NCI-H1436 (cell line): ENCODE results near the gene CASTOR1.
"Not testable (repeated sequence)": the region's sequence is repeated elsewhere in the genome, so short reads cannot be mapped to it uniquely, and the experiment has no call there.

ENCODE experiments used
- DNase-seq: peaks from one replicate; lab custom pipeline; 2025; lab: John Stamatoyannopoulos, UW

The CASTOR1 gene

GRCh38 chr22:30289141-30289979 lies at the start of gene CASTOR1:
Gene CASTOR1, minus strand, starts transcription at chr22:30289505. Its CDS starts 8 bp downstream, at chr22:30289497.
- DNase-seq: peak; percentile 92

GRCh38 chr22:30338802-30339201 lies 49.5 kb upstream of the CASTOR1 start:
- no peak for DNase-seq

- not testable (repeated sequence) for DNase-seq
Measured at GRCh38 chr22:30338341-30338740, 49.0 kb upstream of the CASTOR1 start.

DNA sequence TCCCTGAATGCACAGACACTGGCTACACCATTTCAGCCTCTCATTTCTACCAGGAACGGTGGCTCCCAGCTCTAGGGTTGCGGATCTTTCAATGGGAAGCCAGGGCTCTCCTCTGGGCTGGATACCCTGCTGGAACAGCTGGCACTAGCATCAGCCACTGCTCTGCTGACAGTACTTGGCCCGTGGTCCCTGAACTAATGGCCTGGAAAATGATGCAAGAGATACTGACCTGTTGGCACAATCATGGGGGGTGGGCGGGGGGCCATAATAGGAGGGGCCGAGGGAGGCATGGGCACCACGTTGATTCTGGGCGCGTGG lies 48.1 kb upstream of the CASTOR1 start:
- no peak for DNase-seq

- DNase-seq: no peak
Measured at GRCh38 chr22:30336752-30337460, 47.6 kb upstream of the CASTOR1 start.

- DNase-seq: no peak
Measured at GRCh38 chr22:30335236-30335635, 45.9 kb upstream of the CASTOR1 start.

- DNase-seq: no peak
Measured at GRCh38 chr22:30334646-30335045, 45.3 kb upstream of the CASTOR1 start.

DNA sequence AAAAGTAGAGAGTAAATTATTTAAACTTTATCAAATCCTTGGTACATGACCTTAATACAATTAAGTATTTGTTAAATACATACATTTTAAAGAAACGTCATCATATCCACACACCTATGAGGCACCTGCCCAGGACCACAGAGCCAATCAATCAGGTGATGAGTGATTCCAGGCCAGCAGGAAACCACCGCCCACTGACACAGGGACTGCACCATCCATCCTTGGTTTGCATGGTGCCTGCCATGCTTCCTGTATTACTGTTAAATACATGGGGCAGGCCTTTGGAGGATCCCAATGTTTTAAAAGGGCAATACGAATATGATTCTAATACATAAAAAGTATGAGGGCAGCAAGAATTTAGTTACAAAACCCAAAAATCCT lies 44.4 kb upstream of the CASTOR1 start:
- no peak for DNase-seq

GRCh38 chr22:30332994-30333706 lies 43.8 kb upstream of the CASTOR1 start:
- DNase-seq: no peak

DNA sequence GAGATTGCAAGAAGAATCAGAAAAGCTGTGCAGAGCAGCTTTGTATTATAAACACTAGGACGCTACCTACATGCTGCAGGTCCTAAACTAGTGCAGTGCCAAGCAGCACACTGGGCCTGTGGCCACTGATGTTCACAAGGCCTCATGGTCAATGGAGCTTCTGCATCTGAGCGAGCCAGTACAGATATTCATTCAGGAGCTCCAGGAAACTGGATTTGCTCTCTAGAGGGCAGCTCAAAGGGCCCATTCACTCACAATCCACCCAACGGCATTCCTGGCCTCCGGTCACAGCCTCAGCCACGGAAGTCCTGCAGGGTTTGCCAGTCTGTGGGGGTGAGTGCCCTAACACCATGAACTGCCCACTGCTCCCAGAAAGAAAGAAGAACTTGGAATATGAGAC lies 43.2 kb upstream of the CASTOR1 start:
- no peak for DNase-seq

DNA sequence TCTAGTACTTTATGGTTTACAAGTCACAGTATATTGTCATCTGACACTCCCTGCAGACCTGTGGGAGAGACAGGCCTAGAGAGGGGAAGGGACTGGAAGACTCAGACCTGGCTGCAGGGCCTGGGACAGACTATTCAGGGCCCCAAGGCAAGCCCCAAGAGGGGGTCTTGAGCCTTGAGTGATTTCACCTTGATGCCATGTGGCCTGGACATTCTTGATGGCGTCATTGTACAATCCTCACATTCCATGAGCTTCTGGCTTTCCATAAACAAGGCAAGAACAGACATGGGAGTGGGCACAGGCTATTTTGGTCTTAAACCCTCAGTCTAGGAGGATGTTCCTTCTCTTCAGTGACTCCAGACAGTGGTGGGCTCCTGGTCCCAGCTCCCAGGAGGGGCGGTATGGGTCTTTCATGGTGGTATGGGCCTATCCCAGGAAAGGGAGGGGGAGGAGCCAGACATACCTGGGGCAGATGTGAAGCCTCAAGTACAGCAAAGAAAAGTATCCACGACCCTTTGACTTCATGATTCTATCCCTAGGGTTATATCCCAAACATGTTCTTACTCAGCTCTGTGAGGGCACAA lies 39.3 kb upstream of the CASTOR1 start:
- no peak for DNase-seq

DNA sequence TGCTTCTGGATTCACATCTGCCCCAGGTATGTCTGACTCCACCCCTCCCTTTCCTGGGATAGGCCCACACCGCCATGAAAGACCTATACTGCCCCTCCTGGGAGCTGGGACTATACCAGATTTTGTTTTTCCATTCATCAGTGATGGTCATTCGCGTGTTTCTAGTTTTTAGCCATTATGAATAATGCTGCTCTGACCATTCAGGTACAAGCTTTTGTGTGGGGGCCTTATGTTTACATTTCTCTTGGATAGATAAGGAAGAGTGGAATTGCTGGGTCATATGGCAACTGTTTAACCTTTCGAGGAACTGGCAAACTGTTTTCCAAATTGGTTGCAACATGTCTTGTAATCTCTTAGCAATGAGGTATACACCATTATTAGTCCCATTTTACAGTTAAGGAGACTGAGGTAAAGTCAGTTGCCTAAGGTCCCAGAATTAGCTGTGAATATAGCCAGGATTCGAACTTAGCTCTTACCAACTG lies 38.6 kb upstream of the CASTOR1 start:
- DNase-seq: no peak

GRCh38 chr22:30326706-30327362 lies 37.5 kb upstream of the CASTOR1 start, which contains the start of gene TBC1D10A:
Gene TBC1D10A, minus strand, starts transcription at chr22:30326941. Its CDS starts 60 bp downstream, at chr22:30326881.
- peak; percentile 94 for DNase-seq

- peak; percentile 13 for DNase-seq
Measured at GRCh38 chr22:30326255-30326705, 37.0 kb upstream of the CASTOR1 start.

DNA sequence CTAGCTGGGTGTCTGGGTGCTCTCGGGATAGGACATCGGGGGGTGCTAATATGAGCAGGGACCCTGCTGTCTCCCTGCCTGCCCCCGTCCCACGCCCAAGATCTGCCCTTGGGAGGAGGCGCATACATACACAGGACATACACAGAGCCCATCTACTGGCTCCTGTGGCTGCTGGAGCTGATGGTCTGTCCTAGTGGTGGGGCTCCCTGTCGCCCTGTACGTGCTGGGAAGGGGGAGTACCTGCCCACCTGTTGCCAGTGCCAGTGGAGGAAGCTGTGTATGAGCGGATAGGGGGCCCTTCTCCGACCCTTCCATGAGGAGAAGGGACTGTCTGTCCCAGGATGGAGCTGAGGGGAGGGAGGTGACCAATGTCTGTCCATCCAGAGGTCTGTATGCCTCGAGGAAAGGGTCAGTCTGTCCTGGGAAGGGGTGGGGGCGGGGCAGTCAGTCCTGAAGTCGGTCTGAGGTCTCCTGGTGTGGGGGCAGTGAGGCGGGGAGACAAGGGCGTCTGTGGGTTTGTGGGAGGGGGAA lies 36.5 kb upstream of the CASTOR1 start:
- no peak for DNase-seq

- DNase-seq: no peak
Measured at GRCh38 chr22:30325065-30325720, 35.9 kb upstream of the CASTOR1 start.

DNA sequence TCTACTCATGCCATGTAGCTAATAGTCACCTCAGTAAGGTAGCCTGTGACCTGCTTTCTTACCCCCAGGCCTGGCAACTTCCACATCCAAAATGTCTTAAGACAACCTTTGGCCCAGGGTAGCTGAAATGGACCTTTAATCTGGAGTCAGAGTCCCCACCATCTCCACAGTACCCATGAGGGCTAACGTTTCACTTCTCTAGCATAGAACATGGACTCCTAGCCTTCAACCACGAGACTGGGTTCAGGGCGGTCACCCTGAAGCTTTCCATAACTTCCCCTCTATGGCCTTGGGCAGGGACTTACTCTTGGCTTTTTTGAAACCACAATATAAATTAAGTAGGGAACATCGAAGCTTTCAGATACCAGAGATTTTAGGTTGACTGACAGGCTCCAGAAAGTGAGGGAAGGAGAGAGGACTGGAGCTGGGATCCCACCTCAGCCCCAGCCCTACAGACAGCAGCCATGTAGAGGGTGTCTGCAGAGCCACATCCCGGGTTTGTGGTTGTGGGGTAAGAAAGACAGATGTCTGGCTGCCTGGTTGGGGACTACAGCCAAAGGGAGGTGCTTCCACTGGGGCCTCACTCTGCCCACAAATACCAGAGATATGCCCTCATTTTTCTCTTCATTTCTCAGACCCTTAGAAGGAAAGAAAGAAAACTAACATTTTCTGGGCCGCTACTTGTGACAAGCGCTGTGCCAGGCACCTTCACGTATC lies 34.9 kb upstream of the CASTOR1 start:
- no peak for DNase-seq

- DNase-seq: no peak
Measured at GRCh38 chr22:30323246-30323645, 33.9 kb upstream of the CASTOR1 start.

DNA sequence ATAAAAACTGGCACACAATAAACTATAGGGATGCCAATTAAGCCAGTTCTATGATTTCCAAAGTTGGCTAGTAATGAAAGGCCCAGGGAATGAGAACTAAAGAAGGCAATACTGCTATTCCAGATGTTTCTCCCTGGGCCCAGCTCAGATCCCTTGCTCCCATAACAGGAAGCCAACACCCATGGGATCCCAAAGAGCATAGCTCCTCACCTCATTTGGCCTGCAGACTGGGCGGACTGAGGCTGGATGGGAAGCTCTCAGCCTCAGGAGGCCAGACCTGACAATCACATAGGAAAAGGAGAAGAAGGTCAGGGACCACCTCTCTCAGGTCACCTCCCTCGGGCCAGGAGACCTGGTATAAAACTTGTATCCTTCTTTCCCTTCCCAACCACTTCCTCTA lies 32.2 kb upstream of the CASTOR1 start:
- no peak for DNase-seq

DNA sequence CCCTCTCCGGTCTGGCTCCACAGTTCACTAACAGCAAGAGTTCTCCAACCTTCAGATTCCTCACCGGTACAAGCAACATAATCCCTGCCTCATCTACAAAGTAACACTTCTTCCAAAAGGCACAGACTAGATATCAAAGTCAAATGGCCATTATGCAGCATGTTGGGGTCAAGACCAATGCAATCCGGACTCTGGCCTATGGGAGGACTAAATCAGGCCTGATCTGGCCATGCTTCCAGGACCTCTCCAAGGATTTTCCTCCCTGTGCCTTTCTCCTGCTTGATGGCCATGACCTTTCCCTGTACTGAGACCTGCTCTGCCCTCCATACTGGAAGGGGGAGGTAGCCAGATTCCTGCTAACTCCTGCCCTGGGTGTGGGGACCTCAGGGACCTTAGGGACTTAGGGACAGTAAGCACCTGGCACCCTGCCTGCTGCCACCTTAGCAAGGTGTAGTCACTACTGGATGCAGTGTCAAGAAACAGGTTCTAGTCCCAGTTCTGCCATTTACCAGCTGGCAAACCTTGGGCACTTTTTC lies 30.8 kb upstream of the CASTOR1 start:
- no peak for DNase-seq
